GM21786 (cell line): ENCODE results near the gene UGT1A10.

Source experiments
- ATAC-seq: cut with Tn5 transposase; IDR thresholded peaks from one replicate; pipeline ENCODE4 v1.9.1; 2021; ENCODE audit not compliant: unreplicated experiment

UGT1A10 gene

GRCh38 chr2:233768076-233768475 is 131.8 kb downstream of the UGT1A10 start:
- no peak for ATAC-seq

- no peak for ATAC-seq
These were observed 133.0 kb downstream of the UGT1A10 start for GRCh38 chr2:233769260-233769659.

GRCh38 chr2:233772153-233772552 is 135.9 kb downstream of the UGT1A10 start:
- no peak for ATAC-seq

GRCh38 chr2:233772583-233772982 is 136.3 kb downstream of the UGT1A10 start:
- ATAC-seq, result no peak

GRCh38 chr2:233773854-233774253 is 137.6 kb downstream of the UGT1A10 start:
- no peak for ATAC-seq

- ATAC-seq, result no peak
These were observed 139.2 kb downstream of the UGT1A10 start for GRCh38 chr2:233775414-233775813.

GRCh38 chr2:233778030-233778429 is 141.8 kb downstream of the UGT1A10 start, which contains the start of gene MROH2A:
Gene MROH2A (plus strand): TSS chr2:233778330. CDS start chr2:233779359, 1,029 bp downstream.
- ATAC-seq, result no peak

GRCh38 chr2:233779722-233780121 is 143.5 kb downstream of the UGT1A10 start:
- no peak for ATAC-seq

- ATAC-seq, result no peak
These were observed 144.5 kb downstream of the UGT1A10 start for GRCh38 chr2:233780771-233781170.

- no peak for ATAC-seq
These were observed 153.3 kb downstream of the UGT1A10 start for GRCh38 chr2:233789554-233789953.

- ATAC-seq, result no peak
These were observed 155.1 kb downstream of the UGT1A10 start for GRCh38 chr2:233791151-233791882.

GRCh38 chr2:233791883-233792329 is 155.7 kb downstream of the UGT1A10 start:
- no peak for ATAC-seq

- ATAC-seq, result no peak
These were observed 156.5 kb downstream of the UGT1A10 start for GRCh38 chr2:233792720-233793119.

GRCh38 chr2:233793465-233794127 is 157.3 kb downstream of the UGT1A10 start:
- ATAC-seq, result no peak

- no peak for ATAC-seq
These were observed 157.9 kb downstream of the UGT1A10 start for GRCh38 chr2:233794128-233794658.

GRCh38 chr2:233795735-233796171 is 159.5 kb downstream of the UGT1A10 start:
- no peak for ATAC-seq

- ATAC-seq, result no peak
These were observed 160.0 kb downstream of the UGT1A10 start for GRCh38 chr2:233796254-233796653.

- ATAC-seq, result no peak
These were observed 162.3 kb downstream of the UGT1A10 start for GRCh38 chr2:233798335-233799086.

GRCh38 chr2:233799087-233799665 is 162.9 kb downstream of the UGT1A10 start:
- no peak for ATAC-seq

GRCh38 chr2:233799716-233800115 is 163.5 kb downstream of the UGT1A10 start:
- ATAC-seq, result no peak

- ATAC-seq, result no peak
These were observed 164.0 kb downstream of the UGT1A10 start for GRCh38 chr2:233800208-233800607.
